BLaER1 treated with 17β-estradiol and CSF1 and Interleukin-3, amounts not matched to agents 10 nM and 100 nM (cell line): Measurements from ENCODE around the gene SMURF2.

Experiments used
- H3K27ac ChIP-seq, 11 experiments: shearing (Covaris generic); formaldehyde crosslinking; 2 replicates each; pipeline ENCODE4 v1.8.1; 2022
- H3K27me3 ChIP-seq, 11 experiments: shearing (Covaris generic); formaldehyde crosslinking; 2 replicates each; pipeline ENCODE4 v1.8.1; 2022
- H3K36me3 ChIP-seq, 11 experiments: shearing (Covaris generic); formaldehyde crosslinking; 2 replicates each; pipeline ENCODE4 v1.8.1; 2022
- H3K4me1 ChIP-seq, 10 experiments: shearing (Covaris generic); formaldehyde crosslinking; 2 replicates each; pipeline ENCODE4 v1.8.1; 2022
- H3K4me2 ChIP-seq, 11 experiments: shearing (Covaris generic); formaldehyde crosslinking; 2 replicates each; pipeline ENCODE4 v1.8.1; 2022
- H3K4me3 ChIP-seq, 10 experiments: shearing (Covaris generic); formaldehyde crosslinking; 2 replicates each; pipeline ENCODE4 v1.8.1; 2022
- H3K9ac ChIP-seq, 11 experiments: shearing (Covaris generic); formaldehyde crosslinking; 2 replicates each; pipeline ENCODE4 v1.8.1; 2022
- H3K9me3 ChIP-seq, 11 experiments: shearing (Covaris generic); formaldehyde crosslinking; replicated peaks in 1 of 11; 2 replicates each; pipeline ENCODE4 v1.8.1; 2022
- H4K20me1 ChIP-seq, 11 experiments: shearing (Covaris generic); formaldehyde crosslinking; 2 replicates each; pipeline ENCODE4 v1.8.1; 2022
- Cebpa-rat ChIP-seq, 11 experiments: shearing (Covaris generic); IDR thresholded peaks; 2 replicates each; pipeline ENCODE4 v1.8.1; 2022

SMURF2 gene

GRCh38 chr17:64498308-64499203 lies 163.6 kb downstream of the SMURF2 start:
- Histone ChIP-seq H3K27me3 (no peaks in the 10 kb centered on the region), H3K4me1 (peaks cover 82 to 90% (median 86%) of the 10 kb centered on the region in 10 experiments), H4K20me1 (peaks cover 63 to 81% (median 65%) of the 10 kb centered on the region in 11 experiments), H3K9ac (peak overlapping the region; percentile 45 to 87 (median 84); a peak in 19 of 22 replicates), H3K27ac (peak overlapping the region in 5 of 11 experiments; percentile 76 to 84 (median 82); a peak in 5 of 22 replicates), H3K9me3 (no peaks in the 10 kb centered on the region), H3K4me2 (peak overlapping the region; percentile 88 to 98 (median 94); a peak in 21 of 22 replicates), H3K4me3 (peak overlapping the region in 9 of 10 experiments; percentile 59 to 80 (median 77); a peak in 10 of 20 replicates), H3K36me3 (peaks cover 54 to 72% (median 64%) of the 10 kb centered on the region in 11 experiments)
- TF ChIP-seq Cebpa-rat (IDR thresholded peaks at IDR 0.05): no peak

GRCh38 chr17:64497565-64498035 lies 164.5 kb downstream of the SMURF2 start:
- Histone ChIP-seq H3K9me3 (peaks cover 0 to 3% (median 0%) of the 10 kb centered on the region in 11 experiments; a peak in 1 of 22 replicates), H3K36me3 (peaks cover 52 to 72% (median 64%) of the 10 kb centered on the region in 11 experiments), H3K4me1 (peaks cover 72 to 89% (median 81%) of the 10 kb centered on the region in 10 experiments), H4K20me1 (peaks cover 53 to 72% (median 56%) of the 10 kb centered on the region in 11 experiments), H3K27ac (peak overlapping the region; percentile 60 to 85 (median 83); a peak in 21 of 22 replicates), H3K9ac (peak overlapping the region; percentile 73 to 87 (median 84); a peak in 21 of 22 replicates), H3K4me2 (peak overlapping the region; percentile 88 to 98 (median 94)), H3K27me3 (no peaks in the 10 kb centered on the region), H3K4me3 (peak overlapping the region; percentile 59 to 80 (median 76))
- TF ChIP-seq Cebpa-rat (IDR thresholded peaks at IDR 0.05): no peak

GRCh38 chr17:64496786-64497564 lies 165.1 kb downstream of the SMURF2 start, which contains the start of gene POLG2:
Gene POLG2, minus strand, starts transcription at chr17:64497054. Its CDS starts 86 bp downstream, at chr17:64496968.
- Histone ChIP-seq H3K4me3 (peak within 1 kb of the TSS; percentile 59 to 80 (median 76)), H3K27me3 (no peaks in the 10 kb centered on the region), H3K27ac (peak within 1 kb of the TSS; percentile 60 to 85 (median 83); a peak in 21 of 22 replicates), H4K20me1 (peaks cover 47 to 65% (median 50%) of the 10 kb centered on the region in 11 experiments), H3K9ac (peak within 1 kb of the TSS; percentile 73 to 87 (median 84)), H3K4me1 (peaks cover 69 to 89% (median 77%) of the 10 kb centered on the region in 10 experiments), H3K9me3 (peaks cover 0 to 3% (median 0%) of the 10 kb centered on the region in 11 experiments; a peak in 1 of 22 replicates), H3K36me3 (peaks cover 51 to 72% (median 64%) of the 10 kb centered on the region in 11 experiments), H3K4me2 (peak within 1 kb of the TSS; percentile 88 to 98 (median 94))
- TF ChIP-seq Cebpa-rat (IDR thresholded peaks at IDR 0.05): no peak

GRCh38 chr17:64496348-64496785 lies 165.7 kb downstream of the SMURF2 start:
- H3K9me3 ChIP-seq: peaks cover 0 to 3% (median 0%) of the 10 kb centered on the region in 11 experiments; a peak in 1 of 22 replicates
- TF ChIP-seq Cebpa-rat (IDR thresholded peaks at IDR 0.05): no peak
- H3K4me1 ChIP-seq: peaks cover 64 to 89% (median 74%) of the 10 kb centered on the region in 10 experiments
- peaks cover 41 to 59% (median 43%) of the 10 kb centered on the region in 11 experiments for H4K20me1 ChIP-seq
- peak overlapping the region; percentile 88 to 98 (median 94) for H3K4me2 ChIP-seq
- peak overlapping the region; percentile 73 to 87 (median 84) for H3K9ac ChIP-seq
- H3K27me3 ChIP-seq: no peaks in the 10 kb centered on the region
- peaks cover 49 to 72% (median 64%) of the 10 kb centered on the region in 11 experiments for H3K36me3 ChIP-seq
- H3K27ac ChIP-seq: peak overlapping the region; percentile 60 to 85 (median 83); a peak in 21 of 22 replicates
- peak overlapping the region; percentile 59 to 80 (median 76) for H3K4me3 ChIP-seq
